Activated T-cell treated with anti-CD3 and anti-CD28 coated beads, Interleukin-2, amount 50 U/mL, for 4 hours (primary cell): ENCODE measurements around the gene INTS6L. TPM values are rescaled to one million over a fixed set of nuclear protein-coding genes. Genes with fewer than 3 reads are reported as not detected.
"Not testable (repeated sequence)": the region's sequence is repeated elsewhere in the genome, so short reads cannot be mapped to it uniquely, and the experiment has no call there.

Experiments
- ATAC-seq, 2 donors: fragments of 200-7000 bp; cut with Tn5 transposase; one replicate each; pipeline ENCODE4 v1.10.0; 2021
- DNase-seq: peaks from one replicate; pipeline ENCODE4 v3.0.0-alpha.2; 2020
- H3K27me3 Mint-ChIP-seq: one replicate; pipeline ENCODE4 v1.8.0; 2021; ENCODE audit warnings: low read depth, mixed read lengths
- H3K36me3 Mint-ChIP-seq: one replicate; pipeline ENCODE4 v1.8.0; 2022; ENCODE audit warnings: mixed read lengths; ENCODE audit not compliant: insufficient read depth
- H3K4me1 Mint-ChIP-seq: one replicate; pipeline ENCODE4 v1.8.0; 2021; ENCODE audit warnings: low read depth, mixed read lengths
- H3K4me3 Mint-ChIP-seq: one replicate; pipeline ENCODE4 v1.8.0; 2021; ENCODE audit warnings: mild to moderate bottlenecking, moderate library complexity, mixed read lengths
- H3K9me3 Mint-ChIP-seq: one replicate; pipeline ENCODE4 v1.8.0; 2021; ENCODE audit warnings: mixed read lengths
- total RNA-seq, 3 donors: library from RNA; stranded (reverse); gene quantifications; one replicate each; pipeline ENCODE4 v1.2.1, GENCODE V29; 2021

Gene INTS6L
- total RNA-seq, 3 donors from 2014 or later: 12.1 to 14.9 (median 14.8) TPM

DNA sequence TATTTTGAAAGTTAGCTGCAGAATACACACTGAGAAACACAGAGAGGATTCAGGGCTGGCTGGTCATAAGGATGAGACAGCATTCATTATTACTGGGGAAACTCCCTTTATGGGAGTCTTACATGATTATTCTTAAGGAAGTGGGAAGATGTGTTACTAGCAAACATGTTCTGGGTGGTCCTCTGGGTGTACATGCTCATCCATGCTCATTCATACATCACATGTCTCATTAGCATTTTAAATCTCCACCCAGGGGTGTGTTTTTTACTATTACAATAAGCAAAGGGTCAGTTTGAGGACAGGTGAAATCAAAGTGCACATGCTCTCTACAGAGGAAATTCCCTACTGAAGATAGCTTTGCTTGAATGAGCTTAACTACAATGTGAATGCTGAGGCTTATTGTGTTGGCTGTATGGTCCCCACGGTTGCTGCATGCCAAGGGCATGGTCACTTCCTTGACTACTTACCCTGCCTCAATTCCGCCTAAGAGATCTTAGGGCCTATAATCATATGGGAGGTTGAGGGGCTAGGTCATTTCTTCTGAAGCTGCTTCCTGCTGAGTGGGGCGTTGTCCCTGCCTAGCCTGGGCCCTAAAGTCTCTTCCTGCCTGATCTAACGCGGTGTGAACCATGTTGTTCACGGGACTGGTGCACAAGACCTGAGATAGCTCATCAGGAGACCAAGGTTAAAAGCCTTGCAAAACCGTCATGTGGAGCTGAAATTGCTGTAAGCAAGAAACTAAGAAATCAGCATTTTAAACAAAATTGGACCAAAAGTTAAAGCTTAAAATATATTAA is 104.1 kb downstream of the INTS6L start:
- not testable (repeated sequence) for DNase-seq, H3K27me3 Mint-ChIP-seq, H3K4me1 Mint-ChIP-seq, H3K36me3 Mint-ChIP-seq, H3K4me3 Mint-ChIP-seq, H3K9me3 Mint-ChIP-seq, ATAC-seq

DNA sequence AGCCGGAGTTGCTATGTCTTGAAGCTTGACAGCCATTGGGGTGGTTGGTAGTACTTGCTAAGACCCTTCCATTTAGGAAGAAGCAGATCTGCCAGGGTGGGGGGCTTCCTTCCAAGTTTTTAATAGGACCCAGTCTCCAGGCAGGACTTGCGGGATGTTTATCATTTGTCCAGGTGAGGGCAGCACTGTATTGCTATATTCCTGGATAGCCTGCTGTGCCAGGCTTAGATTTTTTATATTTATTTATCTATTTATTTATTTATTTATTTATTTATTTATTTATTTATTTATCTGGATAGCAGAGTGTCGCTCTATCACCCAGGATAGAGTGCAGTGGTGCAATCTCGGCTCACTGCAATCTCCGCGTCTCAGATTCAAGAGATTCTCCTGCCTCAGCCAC is 105.5 kb downstream of the INTS6L start:
- DNase-seq (no peak), ATAC-seq (no peak)
- Mint-ChIP-seq H3K9me3 (no peaks in the 10 kb centered on the region), H3K36me3 (no peaks in the 10 kb centered on the region), H3K4me1 (no peaks in the 10 kb centered on the region), H3K4me3 (no peak overlapping the region), H3K27me3 (no peaks in the 10 kb centered on the region)

DNA sequence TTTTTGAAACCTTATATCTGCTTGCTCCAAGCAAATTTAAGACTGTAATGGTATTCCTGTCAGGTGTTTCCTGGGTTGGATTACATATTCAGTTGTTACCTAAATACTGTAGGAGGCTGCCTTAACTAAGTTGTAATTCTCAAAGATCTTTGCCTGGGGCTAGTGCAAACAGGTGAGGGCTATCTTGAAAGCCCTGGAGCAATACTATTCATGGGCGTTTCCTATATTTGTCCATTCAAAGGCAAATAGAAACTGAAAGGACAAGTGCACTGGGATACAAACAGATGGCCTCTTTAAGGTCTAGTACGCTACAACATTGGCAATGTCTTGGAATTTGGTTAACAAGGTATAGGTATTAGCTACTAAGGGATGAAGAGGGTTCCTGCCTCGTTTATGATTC is 108.9 kb downstream of the INTS6L start:
- Mint-ChIP-seq H3K4me1 (no peaks in the 10 kb centered on the region), H3K27me3 (no peaks in the 10 kb centered on the region), H3K4me3 (no peak overlapping the region), H3K9me3 (no peaks in the 10 kb centered on the region), H3K36me3 (no peaks in the 10 kb centered on the region)
- DNase-seq: no peak
- no peak for ATAC-seq

Other genes with a start within 250 kb of the INTS6L start
- not detected for gene ETDC, start 211.2 kb upstream of the INTS6L start, total RNA-seq
- gene ZNF75D, start 176.6 kb upstream of the INTS6L start, total RNA-seq: 1 to 10 TPM; 3.9 to 4.1 (median 4.0) TPM
- under 1 TPM; 0.63 to 0.83 (median 0.65) TPM for gene ZNF449, start 175.9 kb upstream of the INTS6L start, total RNA-seq
- under 1 TPM; 0.38 to 0.66 (median 0.61) TPM for gene SMIM10L2A, start 98.7 kb upstream of the INTS6L start, total RNA-seq
- not detected for gene CT45A1, start 193.0 kb downstream of the INTS6L start, total RNA-seq
- gene CT45A3, start 247.5 kb downstream of the INTS6L start, total RNA-seq: not detected